NCI-H69 (cell line): Measurements from ENCODE around the gene TMPRSS6.

ENCODE experiments used
- DNase-seq: peaks from one replicate; lab custom pipeline; 2025; lab: John Stamatoyannopoulos, UW

TMPRSS6 gene

GRCh38 chr22:37065961-37066360 is 43.6 kb downstream of the TMPRSS6 start:
- DNase-seq = no peak

GRCh38 chr22:37065180-37065579 is 44.3 kb downstream of the TMPRSS6 start:
- DNase-seq = no peak

- DNase-seq = no peak
Measured at GRCh38 chr22:37064553-37064952, 45.0 kb downstream of the TMPRSS6 start.

- DNase-seq = peak; percentile 83
Measured at GRCh38 chr22:37063431-37064420, 45.8 kb downstream of the TMPRSS6 start.

GRCh38 chr22:37062702-37063381 is 46.7 kb downstream of the TMPRSS6 start:
- peak; percentile 39 for DNase-seq

- no peak for DNase-seq
Measured at GRCh38 chr22:37062376-37062675, 47.2 kb downstream of the TMPRSS6 start.

GRCh38 chr22:37061611-37062375 is 47.7 kb downstream of the TMPRSS6 start:
- DNase-seq = no peak

- DNase-seq = peak; percentile 64
Measured at GRCh38 chr22:37060801-37061610, 48.5 kb downstream of the TMPRSS6 start.

GRCh38 chr22:37059876-37060449 is 49.5 kb downstream of the TMPRSS6 start:
- no peak for DNase-seq

- DNase-seq = no peak
Measured at GRCh38 chr22:37058917-37059701, 50.4 kb downstream of the TMPRSS6 start.

GRCh38 chr22:37057796-37058510 is 51.6 kb downstream of the TMPRSS6 start:
- DNase-seq = no peak

- DNase-seq = no peak
Measured at GRCh38 chr22:37057226-37057625, 52.3 kb downstream of the TMPRSS6 start.

GRCh38 chr22:37056246-37056645 is 53.3 kb downstream of the TMPRSS6 start:
- no peak for DNase-seq

GRCh38 chr22:37054600-37055365 is 54.7 kb downstream of the TMPRSS6 start:
- DNase-seq = no peak

- peak; percentile 78 for DNase-seq
Measured at GRCh38 chr22:37054056-37054395, 55.5 kb downstream of the TMPRSS6 start.

GRCh38 chr22:37053310-37054055 is 56.0 kb downstream of the TMPRSS6 start:
- DNase-seq = no peak

- DNase-seq = no peak
Measured at GRCh38 chr22:37052386-37053309, 56.9 kb downstream of the TMPRSS6 start.
